Karpas-422 (cell line): Measurements from ENCODE around the gene HECTD2. TPM values are rescaled to one million over a fixed set of nuclear protein-coding genes. Genes with fewer than 3 reads are reported as not detected.
"Not testable (repeated sequence)": the region's sequence is repeated elsewhere in the genome, so short reads cannot be mapped to it uniquely, and the experiment has no call there.

Source experiments
- DNase-seq: peaks from one replicate; pipeline ENCODE4 v3.0.0-alpha.2; 2015
- H2AFZ ChIP-seq: fragments of 200-600 bp; sonication (generic); 2 replicates; pipeline ENCODE4 v1.6.1; 2014; ENCODE audit warnings: antibody characterized with exemption, low read length, mixed read lengths
- H3K27ac ChIP-seq: fragments of 200-600 bp; sonication (generic); 2 replicates; pipeline ENCODE4 v1.5.1; 2014; ENCODE audit warnings: mild to moderate bottlenecking, low read length, moderate library complexity
- H3K27me3 ChIP-seq: fragments of 200-600 bp; sonication (generic); 2 replicates; pipeline ENCODE4 v1.6.1; 2014; ENCODE audit warnings: low read length, mixed read lengths
- H3K36me3 ChIP-seq: fragments of 200-600 bp; sonication (generic); 2 replicates; pipeline ENCODE4 v1.6.1; 2014; ENCODE audit warnings: low read length, mixed read lengths; ENCODE audit not compliant: insufficient read depth
- H3K4me1 ChIP-seq: fragments of 200-600 bp; sonication (generic); 2 replicates; pipeline ENCODE4 v1.6.1; 2014; ENCODE audit warnings: mild to moderate bottlenecking, low read length, mixed read lengths
- H3K4me2 ChIP-seq: fragments of 200-600 bp; sonication (generic); 2 replicates; pipeline ENCODE4 v1.6.1; 2014; ENCODE audit warnings: low read length, low read depth, mild to moderate bottlenecking; ENCODE audit not compliant: poor library complexity, severe bottlenecking
- H3K4me3 ChIP-seq: fragments of 200-600 bp; sonication (generic); 2 replicates; pipeline ENCODE4 v1.5.1; 2014; ENCODE audit warnings: mild to moderate bottlenecking, antibody characterized with exemption, low read length, mixed read lengths
- H3K79me2 ChIP-seq: fragments of 200-600 bp; sonication (generic); 2 replicates; pipeline ENCODE4 v1.6.1; 2014; ENCODE audit warnings: mild to moderate bottlenecking, low read length, mixed read lengths
- H3K9ac ChIP-seq: fragments of 200-600 bp; sonication (generic); 2 replicates; pipeline ENCODE4 v1.6.0; 2014; ENCODE audit warnings: low read length
- H3K9me2 ChIP-seq: fragments of 200-600 bp; sonication (generic), shearing (Covaris generic); replicated peaks from 2 replicates; pipeline ENCODE4 v1.6.0; 2014; ENCODE audit warnings: mild to moderate bottlenecking, low read length, moderate library complexity; ENCODE audit not compliant: insufficient read depth
- H3K9me3 ChIP-seq: fragments of 300-700, 200-600 bp; sonication (generic); 2 replicates; pipeline ENCODE4 v1.6.1; 2014; ENCODE audit warnings: low read length, mixed read lengths
- H4K20me1 ChIP-seq: fragments of 200-600 bp; sonication (generic); 2 replicates; pipeline ENCODE4 v1.6.1; 2014; ENCODE audit warnings: mild to moderate bottlenecking, antibody characterized with exemption, low read length, low read depth; ENCODE audit not compliant: insufficient read depth
- total RNA-seq: library from RNA; depleted of rRNA; stranded (reverse); fragments of >200 nt; shearing (Covaris generic); gene quantifications from 2 replicates; pipeline ENCODE4 v1.2.3, GENCODE V29; 2014; ENCODE audit warnings: low replicate concordance; rRNA removed

Gene HECTD2
- 0.14 and 0.22 TPM in 2 replicates for total RNA-seq

DNA sequence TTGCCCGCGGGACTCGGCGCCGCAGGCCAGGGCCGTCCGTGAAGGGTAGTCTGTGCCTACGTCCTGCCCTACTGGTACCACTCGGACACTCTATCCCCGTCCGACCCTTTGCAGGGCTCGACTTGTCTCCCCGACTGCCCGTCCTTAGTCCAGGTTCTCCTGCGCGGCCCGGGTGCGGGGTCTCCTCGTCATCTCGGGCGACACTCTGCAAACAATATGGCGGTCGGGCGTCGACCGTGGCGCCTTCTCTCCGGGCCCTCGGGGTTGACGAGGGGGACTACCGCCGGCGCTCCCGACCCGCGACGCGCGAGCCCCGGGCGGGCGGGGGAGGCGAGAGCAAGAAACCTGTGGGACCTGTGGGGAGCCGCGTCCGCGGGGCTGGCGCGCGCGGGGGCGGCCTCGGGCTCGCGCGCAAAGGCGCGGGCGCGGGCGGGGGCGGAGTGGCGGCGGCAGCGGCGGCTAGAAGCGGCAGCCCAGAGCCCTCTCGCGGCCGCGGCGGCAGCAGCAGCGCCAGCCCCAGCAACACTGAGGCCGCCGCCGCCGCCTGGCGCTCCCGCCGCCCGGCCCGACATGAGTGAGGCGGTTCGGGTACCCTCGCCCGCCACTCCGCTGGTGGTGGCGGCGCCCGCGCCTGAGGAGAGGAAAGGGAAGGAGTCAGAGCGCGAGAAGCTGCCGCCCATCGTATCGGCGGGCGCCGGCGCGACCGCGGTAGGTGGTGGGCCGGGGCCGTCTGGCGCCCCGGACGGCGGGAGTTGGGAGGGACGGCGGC lies at the start of gene HECTD2:
HECTD2 (plus strand) TSS at position 476 of the 769 bp plus-strand sequence; CDS start at position 571, 95 bp downstream.
- Histone ChIP-seq H3K27ac (no peak within 1 kb of the TSS), H3K4me2 (peak within 1 kb of the TSS; percentile 65), H2AFZ (peak within 1 kb of the TSS; percentile 89), H3K9me2 (no peaks in the 10 kb centered on the region), H3K9me3 (no peaks in the 10 kb centered on the region), H3K36me3 (no peaks in the 10 kb centered on the region), H3K9ac (peak within 1 kb of the TSS; percentile 63), H3K4me1 (peaks cover 4% of the 10 kb centered on the region), H3K27me3 (no peaks in the 10 kb centered on the region), H3K4me3 (peak within 1 kb of the TSS; percentile 65), H3K79me2 (no peaks in the 10 kb centered on the region), H4K20me1 (no peaks in the 10 kb centered on the region)
- DNase-seq = peak; percentile 79

- H3K9me2 ChIP-seq = no peaks in the 10 kb centered on the region
Measured at GRCh38 chr10:91360461-91360860, 49.7 kb upstream of the HECTD2 start.

DNA sequence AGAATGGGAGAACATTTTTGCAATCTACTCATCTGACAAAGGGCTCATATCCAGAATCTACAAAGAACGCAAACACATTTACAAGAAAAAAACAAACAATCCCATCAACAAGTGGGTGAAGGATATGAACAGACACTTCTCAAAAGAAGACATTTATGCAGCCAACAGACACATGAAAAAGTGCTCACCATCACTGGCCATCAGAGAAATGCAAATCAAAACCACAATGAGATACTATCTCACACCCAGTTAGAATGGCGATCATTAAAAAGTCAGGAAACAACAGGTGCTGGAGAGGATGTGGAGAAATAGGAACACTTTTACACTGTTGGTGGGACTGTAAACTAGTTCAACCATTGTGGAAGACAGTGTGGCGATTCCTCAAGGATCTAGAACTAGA lies 44.6 kb upstream of the HECTD2 start:
- H3K4me3 ChIP-seq, H2AFZ ChIP-seq, H3K27me3 ChIP-seq, H4K20me1 ChIP-seq, DNase-seq, H3K9ac ChIP-seq, H3K36me3 ChIP-seq, H3K9me3 ChIP-seq, H3K9me2 ChIP-seq, H3K79me2 ChIP-seq, H3K4me1 ChIP-seq, H3K4me2 ChIP-seq, H3K27ac ChIP-seq: not testable (repeated sequence)

More at GRCh38 chr10:91360461-91360860, 49.7 kb upstream of the HECTD2 start:
- H3K4me1 ChIP-seq = no peaks in the 10 kb centered on the region
- no peak overlapping the region for H3K27ac ChIP-seq
- no peaks in the 10 kb centered on the region for H4K20me1 ChIP-seq
- H3K9me3 ChIP-seq = no peaks in the 10 kb centered on the region
- H3K4me3 ChIP-seq = no peak overlapping the region
- H3K27me3 ChIP-seq = no peaks in the 10 kb centered on the region
- H3K4me2 ChIP-seq = no peak overlapping the region
- no peak overlapping the region for H3K9ac ChIP-seq
- no peaks in the 10 kb centered on the region for H3K36me3 ChIP-seq
- no peaks in the 10 kb centered on the region for H3K79me2 ChIP-seq
- no peak for DNase-seq
- no peak overlapping the region for H2AFZ ChIP-seq

DNA sequence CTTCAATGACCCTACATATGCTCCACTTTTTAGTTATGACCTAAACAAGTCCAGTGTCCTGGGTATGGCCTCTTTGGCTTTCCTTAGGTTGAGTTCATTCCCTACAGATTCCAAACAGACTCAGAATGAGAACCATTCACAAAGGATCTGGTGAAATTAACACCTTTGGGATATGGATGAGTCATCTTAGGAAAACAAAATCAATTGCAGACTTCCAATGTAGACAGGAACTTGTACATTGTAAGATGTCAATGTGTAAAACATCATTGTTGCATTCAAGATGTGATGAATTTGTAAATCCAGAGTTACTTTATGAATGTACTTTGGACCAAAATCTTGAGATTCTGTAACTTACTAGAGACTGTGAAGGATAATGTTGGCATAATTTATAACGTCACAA lies 43.4 kb upstream of the HECTD2 start:
- Histone ChIP-seq H3K9me2 (no peaks in the 10 kb centered on the region), H3K4me3 (no peak overlapping the region), H3K79me2 (no peaks in the 10 kb centered on the region), H2AFZ (no peak overlapping the region), H3K4me1 (no peaks in the 10 kb centered on the region), H4K20me1 (no peaks in the 10 kb centered on the region), H3K27me3 (no peaks in the 10 kb centered on the region), H3K4me2 (no peak overlapping the region), H3K9ac (no peak overlapping the region), H3K27ac (no peak overlapping the region), H3K36me3 (no peaks in the 10 kb centered on the region), H3K9me3 (no peaks in the 10 kb centered on the region)
- DNase-seq = no peak

GRCh38 chr10:91367127-91367531 lies 43.0 kb upstream of the HECTD2 start:
- Histone ChIP-seq H4K20me1 (no peaks in the 10 kb centered on the region), H3K4me1 (no peaks in the 10 kb centered on the region), H3K27me3 (no peaks in the 10 kb centered on the region), H3K4me2 (no peak overlapping the region), H3K4me3 (no peak overlapping the region), H3K9me3 (no peaks in the 10 kb centered on the region), H3K27ac (no peak overlapping the region), H3K9me2 (no peaks in the 10 kb centered on the region), H2AFZ (no peak overlapping the region), H3K9ac (no peak overlapping the region), H3K79me2 (no peaks in the 10 kb centered on the region), H3K36me3 (no peaks in the 10 kb centered on the region)
- no peak for DNase-seq

DNA sequence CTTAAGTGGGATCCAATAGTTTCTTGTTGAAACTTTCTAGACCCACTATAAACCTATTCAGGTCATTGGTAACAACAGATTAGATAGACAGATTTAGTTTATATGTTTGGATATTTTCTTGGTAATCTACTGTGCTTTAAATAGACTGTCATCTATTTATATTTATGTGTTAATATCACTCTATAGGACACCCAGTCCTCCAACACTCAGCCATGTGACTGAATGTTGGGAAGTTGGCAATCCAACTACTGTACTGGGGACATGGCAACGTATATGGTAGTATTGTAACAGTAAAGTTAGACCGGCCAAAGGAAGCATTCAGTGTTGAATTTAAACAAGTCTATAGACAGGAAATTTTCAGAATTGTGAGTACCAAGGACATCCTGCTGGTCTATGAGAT lies 42.6 kb upstream of the HECTD2 start:
- no peak for DNase-seq
- Histone ChIP-seq H3K9me2 (no peaks in the 10 kb centered on the region), H3K36me3 (no peaks in the 10 kb centered on the region), H3K27ac (no peak overlapping the region), H3K9me3 (no peaks in the 10 kb centered on the region), H3K27me3 (no peaks in the 10 kb centered on the region), H3K79me2 (no peaks in the 10 kb centered on the region), H3K9ac (no peak overlapping the region), H3K4me2 (no peak overlapping the region), H3K4me3 (no peak overlapping the region), H3K4me1 (no peaks in the 10 kb centered on the region), H2AFZ (no peak overlapping the region), H4K20me1 (no peaks in the 10 kb centered on the region)

GRCh38 chr10:91369978-91370589 lies 40.1 kb upstream of the HECTD2 start:
- not testable (repeated sequence) for H3K36me3 ChIP-seq, H4K20me1 ChIP-seq, H3K9ac ChIP-seq, H3K9me3 ChIP-seq, H3K79me2 ChIP-seq, H3K4me3 ChIP-seq, H3K27me3 ChIP-seq, H3K4me1 ChIP-seq, H2AFZ ChIP-seq, H3K9me2 ChIP-seq, H3K4me2 ChIP-seq, H3K27ac ChIP-seq
- peak; percentile 45 for DNase-seq

- no peaks in the 10 kb centered on the region for H4K20me1 ChIP-seq
- H3K9me2 ChIP-seq = no peaks in the 10 kb centered on the region
- no peak overlapping the region for H3K4me3 ChIP-seq
- DNase-seq = no peak
- H3K79me2 ChIP-seq = no peaks in the 10 kb centered on the region
- no peaks in the 10 kb centered on the region for H3K36me3 ChIP-seq
- no peak overlapping the region for H2AFZ ChIP-seq
- no peaks in the 10 kb centered on the region for H3K27me3 ChIP-seq
- no peak overlapping the region for H3K27ac ChIP-seq
- H3K9me3 ChIP-seq = no peaks in the 10 kb centered on the region
- no peak overlapping the region for H3K9ac ChIP-seq
- no peaks in the 10 kb centered on the region for H3K4me1 ChIP-seq
- no peak overlapping the region for H3K4me2 ChIP-seq
Measured at GRCh38 chr10:91374052-91374451, 36.1 kb upstream of the HECTD2 start.
